GM20000 (cell line): ENCODE measurements around the gene TMTC1.
"Not testable (repeated sequence)": the region's sequence is repeated elsewhere in the genome, so short reads cannot be mapped to it uniquely, and the experiment has no call there.

Experiments used
- DNase-seq: peaks from one replicate; pipeline ENCODE4 v3.0.0; 2012; ENCODE audit warnings: low spot score
- TF ChIP-seq, protein P1 (sequence below): IDR thresholded peaks from 2 replicates; pipeline ENCODE4 v1.5.1; 2012; ENCODE audit warnings: mild to moderate bottlenecking, control low read depth; ENCODE audit errors: extremely low read depth, missing control alignments

Gene TMTC1

DNA sequence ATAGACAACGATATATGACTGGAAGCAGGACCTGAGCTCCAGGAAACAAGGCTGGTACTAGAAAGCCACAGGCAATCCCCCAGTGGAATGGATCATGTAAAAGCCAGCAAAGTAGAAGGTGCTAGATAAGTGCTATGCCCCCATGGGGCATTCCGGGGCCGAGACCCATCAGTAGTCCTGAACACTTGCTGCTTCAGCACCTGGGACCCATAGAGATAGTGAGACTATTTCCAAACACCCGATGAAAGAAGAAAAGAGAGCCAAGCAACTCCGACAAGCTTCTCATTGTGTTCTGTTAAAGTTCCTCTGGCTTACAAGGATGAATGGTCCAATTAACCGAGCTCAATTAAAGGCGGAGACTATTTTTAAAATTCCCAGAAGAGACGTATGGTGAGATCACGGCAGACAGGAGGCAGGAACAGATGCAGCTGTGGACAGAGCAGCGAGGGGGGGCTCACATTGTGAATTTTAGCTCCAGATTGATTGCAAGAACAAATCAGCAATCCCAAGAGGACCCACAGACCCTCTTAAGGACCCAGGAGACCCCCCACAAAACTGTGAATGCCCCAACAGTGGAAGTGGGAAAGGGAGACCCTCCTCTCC is 143.7 kb downstream of the TMTC1 start:
- no peak for DNase-seq
- TF ChIP-seq, protein P1, sequence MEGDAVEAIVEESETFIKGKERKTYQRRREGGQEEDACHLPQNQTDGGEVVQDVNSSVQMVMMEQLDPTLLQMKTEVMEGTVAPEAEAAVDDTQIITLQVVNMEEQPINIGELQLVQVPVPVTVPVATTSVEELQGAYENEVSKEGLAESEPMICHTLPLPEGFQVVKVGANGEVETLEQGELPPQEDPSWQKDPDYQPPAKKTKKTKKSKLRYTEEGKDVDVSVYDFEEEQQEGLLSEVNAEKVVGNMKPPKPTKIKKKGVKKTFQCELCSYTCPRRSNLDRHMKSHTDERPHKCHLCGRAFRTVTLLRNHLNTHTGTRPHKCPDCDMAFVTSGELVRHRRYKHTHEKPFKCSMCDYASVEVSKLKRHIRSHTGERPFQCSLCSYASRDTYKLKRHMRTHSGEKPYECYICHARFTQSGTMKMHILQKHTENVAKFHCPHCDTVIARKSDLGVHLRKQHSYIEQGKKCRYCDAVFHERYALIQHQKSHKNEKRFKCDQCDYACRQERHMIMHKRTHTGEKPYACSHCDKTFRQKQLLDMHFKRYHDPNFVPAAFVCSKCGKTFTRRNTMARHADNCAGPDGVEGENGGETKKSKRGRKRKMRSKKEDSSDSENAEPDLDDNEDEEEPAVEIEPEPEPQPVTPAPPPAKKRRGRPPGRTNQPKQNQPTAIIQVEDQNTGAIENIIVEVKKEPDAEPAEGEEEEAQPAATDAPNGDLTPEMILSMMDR = no peak

DNA sequence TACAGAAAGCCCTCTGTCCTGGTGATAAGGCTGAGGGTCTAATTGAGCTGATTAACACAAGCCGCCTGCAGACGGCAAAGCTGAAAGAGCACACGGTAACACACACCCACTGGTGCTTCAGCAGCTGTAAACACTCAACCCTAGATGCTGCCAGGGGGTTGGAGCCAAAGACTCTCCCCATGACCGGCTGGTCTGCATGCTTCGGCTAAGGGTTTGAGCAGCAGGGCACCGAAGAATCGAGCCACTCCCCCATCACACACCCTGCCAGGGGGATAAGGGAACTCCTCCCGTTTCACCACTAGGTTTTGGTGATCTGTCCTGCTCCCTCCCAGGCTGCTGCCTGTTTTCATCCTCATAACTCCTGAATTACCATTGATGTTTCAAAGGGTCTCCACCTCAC is 145.2 kb downstream of the TMTC1 start:
- TF ChIP-seq, protein P1 = no peak
- no peak for DNase-seq

DNA sequence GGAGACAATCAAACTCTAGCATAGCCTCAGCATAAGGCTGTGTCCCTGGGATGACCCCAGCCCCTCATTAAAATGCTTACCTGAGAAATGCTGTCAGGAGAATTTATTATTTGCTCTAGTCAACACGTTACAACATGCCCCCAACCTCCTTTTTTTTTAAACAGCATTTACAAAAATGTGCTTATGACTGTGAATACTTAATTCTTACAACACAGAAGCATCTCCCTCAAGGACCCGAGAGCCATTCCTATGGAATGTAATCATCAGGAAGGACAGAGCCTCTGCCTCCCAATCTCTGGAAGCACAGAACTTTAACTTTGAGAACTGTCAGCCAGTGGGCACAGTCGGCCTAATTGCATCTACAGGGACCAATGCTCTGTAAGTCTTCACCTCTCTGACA is 149.7 kb downstream of the TMTC1 start:
- DNase-seq = no peak
- TF ChIP-seq, protein P1 = no peak

DNA sequence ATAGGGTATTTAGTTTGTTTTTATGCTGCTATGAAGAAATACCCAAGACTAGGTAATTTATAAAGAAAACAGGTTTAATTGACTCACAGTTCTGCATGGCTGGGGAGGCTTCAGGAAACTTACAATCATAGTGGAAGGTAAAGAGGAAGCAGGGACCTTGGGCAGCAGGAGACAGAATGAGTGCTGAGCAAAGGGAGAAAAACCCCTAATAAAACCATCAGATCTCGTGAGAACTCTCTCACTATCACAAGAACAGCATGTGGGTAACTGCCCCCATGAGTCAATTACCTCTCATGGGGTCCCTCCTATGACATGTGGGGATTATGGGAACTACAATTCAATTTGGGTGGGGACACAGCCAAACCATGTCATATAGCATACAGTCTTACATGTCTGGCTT is 153.6 kb downstream of the TMTC1 start:
- not testable (repeated sequence) for DNase-seq

DNA sequence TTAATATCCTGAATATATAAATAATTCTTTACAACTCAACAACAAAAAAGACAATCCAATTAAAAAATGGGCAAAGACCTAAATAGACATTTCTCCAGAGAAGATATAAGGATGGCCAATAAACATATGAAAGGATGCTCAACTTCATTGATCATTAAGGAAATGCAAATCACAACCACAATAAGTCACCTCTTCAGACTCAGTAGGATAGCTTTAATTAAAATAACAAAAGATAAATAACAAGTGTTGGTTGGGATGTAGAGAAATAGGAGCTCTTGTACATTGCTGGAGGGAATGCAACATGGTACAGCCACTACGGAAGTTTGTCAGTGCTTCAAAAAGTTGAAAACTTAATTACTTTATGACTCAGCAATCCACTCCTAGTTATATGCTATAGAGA is 156.5 kb downstream of the TMTC1 start:
- no peak for DNase-seq
- TF ChIP-seq, protein P1 = no peak

DNA sequence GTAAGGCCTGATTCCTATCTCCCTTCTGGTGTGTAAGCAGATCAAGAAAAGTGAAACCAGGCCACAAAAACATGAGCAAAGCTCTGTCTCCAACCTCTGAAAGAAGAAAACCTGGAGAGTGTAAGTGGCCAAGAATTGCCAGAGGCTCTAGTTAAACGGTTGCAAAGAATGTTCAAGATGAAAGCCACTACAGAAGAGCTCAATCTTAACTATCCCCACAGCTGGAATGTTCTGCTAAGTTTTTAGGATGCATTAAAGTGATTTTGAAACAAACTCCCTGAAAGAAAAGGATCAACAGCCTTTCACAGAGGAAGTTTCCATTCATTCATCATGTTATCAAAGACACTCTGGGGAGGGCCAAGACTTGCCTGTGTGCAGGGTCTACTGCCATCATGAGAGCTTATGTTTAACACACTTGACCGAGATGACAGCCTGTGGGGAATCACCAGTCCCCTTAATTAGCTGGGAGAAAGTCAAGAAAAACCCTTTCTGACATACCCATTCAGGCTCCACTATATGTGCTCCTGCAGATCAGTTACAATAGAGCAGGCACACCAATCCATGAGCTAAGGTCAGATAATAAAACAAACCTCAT is 158.3 kb downstream of the TMTC1 start:
- TF ChIP-seq, protein P1 = no peak
- DNase-seq = no peak

DNA sequence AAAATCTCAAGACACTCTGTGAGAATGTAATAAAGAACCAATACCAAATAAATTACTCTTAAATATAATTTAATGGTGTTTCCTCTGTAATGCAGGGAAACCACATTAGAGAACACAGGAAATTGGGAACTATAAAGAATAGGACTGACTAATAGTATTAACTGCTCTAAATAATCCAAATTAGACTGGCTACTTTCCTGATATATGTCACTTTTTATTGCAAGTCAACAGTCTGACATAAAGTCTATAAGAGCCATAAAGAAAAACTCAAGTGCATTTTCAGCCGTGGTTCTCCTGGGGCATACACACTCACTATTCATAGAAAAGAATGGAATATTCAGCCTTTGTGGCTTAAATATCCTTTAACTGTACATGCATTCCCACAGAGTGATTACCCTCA is 161.5 kb downstream of the TMTC1 start:
- DNase-seq = no peak
- TF ChIP-seq, protein P1 = no peak

DNA sequence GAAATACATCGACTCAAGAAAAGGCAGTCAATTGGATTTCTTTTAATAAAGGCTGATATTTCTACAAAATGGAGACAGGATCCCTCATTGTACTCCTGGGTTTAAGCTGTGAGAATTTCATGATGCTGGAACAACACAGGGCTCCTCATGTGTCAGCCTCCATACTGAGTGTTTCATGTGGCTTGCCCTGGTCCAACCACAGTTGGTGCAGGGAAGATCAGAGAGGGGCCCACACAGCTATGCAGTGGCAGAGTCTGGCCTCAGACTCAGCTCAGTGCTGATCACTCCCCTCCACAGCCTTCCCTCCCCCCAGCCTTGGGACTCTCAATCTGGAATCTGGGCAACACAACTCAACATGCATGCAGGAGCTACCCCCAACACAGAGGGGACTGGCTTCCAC is 163.7 kb downstream of the TMTC1 start:
- TF ChIP-seq, protein P1 = no peak
- DNase-seq = no peak
